Adipocyte (in vitro differentiated cells): ENCODE measurements around the gene TUBG1.

Source experiments
- DNase-seq: peaks from one replicate; pipeline ENCODE4 v3.0.0-alpha.2; 2015; ENCODE audit warnings: low read depth
- H3K27me3 ChIP-seq: replicated peaks from 2 replicates; pipeline ENCODE4 v1.7.0; 2013; ENCODE audit warnings: mild to moderate bottlenecking, low read length, moderate library complexity; ENCODE audit not compliant: control insufficient read depth, insufficient read depth
- H3K36me3 ChIP-seq: 2 replicates; pipeline ENCODE4 v1.7.0; 2013; ENCODE audit warnings: low read length, mild to moderate bottlenecking, moderate library complexity; ENCODE audit not compliant: control insufficient read depth, insufficient read depth, severe bottlenecking
- H3K4me1 ChIP-seq: 2 replicates; pipeline ENCODE4 v1.7.0; 2013; ENCODE audit warnings: mild to moderate bottlenecking, low read length, moderate library complexity; ENCODE audit not compliant: control insufficient read depth, insufficient read depth
- H3K4me3 ChIP-seq: 2 replicates; pipeline ENCODE4 v1.7.0; 2013; ENCODE audit warnings: mild to moderate bottlenecking, low read length, moderate library complexity
- H3K9ac ChIP-seq: 2 replicates; pipeline ENCODE4 v1.7.0; 2013; ENCODE audit warnings: mild to moderate bottlenecking, low read length, moderate library complexity
- H3K9me3 ChIP-seq: 2 replicates; pipeline ENCODE4 v1.7.0; 2013; ENCODE audit warnings: mild to moderate bottlenecking, low read length, moderate library complexity; ENCODE audit not compliant: control insufficient read depth

Gene TUBG1

DNA sequence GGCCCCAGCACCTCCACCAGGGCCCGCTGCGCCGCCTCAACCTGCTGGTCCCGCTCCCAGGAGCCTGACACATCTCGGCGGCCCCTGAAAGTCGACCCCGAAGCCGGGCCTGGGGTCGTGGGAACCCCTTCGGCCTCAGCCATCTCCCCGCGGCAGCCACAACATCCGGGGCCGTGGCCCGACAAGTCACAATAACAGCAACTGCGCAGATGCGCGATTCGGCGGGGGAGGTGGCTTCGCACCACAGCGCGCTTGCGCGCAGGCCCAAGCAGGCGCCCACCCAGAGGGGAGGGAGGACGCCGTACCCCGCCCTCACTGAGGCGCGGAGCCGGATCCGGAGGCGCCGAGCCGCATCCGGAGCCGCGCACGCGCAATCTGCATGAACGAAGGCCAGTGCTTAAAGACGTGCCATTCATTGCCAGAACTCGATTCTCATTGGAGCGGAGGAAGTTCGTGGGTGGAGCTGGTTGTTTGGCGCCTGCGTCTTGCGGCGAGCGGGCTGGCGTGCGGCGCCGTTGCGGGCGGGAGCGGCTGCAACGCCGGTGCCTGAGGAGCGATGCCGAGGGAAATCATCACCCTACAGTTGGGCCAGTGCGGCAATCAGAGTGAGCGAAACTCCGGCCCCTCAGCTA is at the start of gene TUBG1, which contains the start of gene RETREG3:
Gene TUBG1 (plus strand): TSS at position 502 of the 632 bp plus-strand sequence. CDS start 55 bp downstream, at position 557.
Gene RETREG3 (minus strand): TSS at position 193 of the 632 bp plus-strand sequence. CDS start 50 bp downstream, at position 143.
- no peaks in the 10 kb centered on the region for H3K9me3 ChIP-seq
- peaks cover 12% of the 10 kb centered on the region for H3K4me1 ChIP-seq
- H3K9ac ChIP-seq, result peak within 1 kb of the TSS; percentile 98
- no peaks in the 10 kb centered on the region for H3K27me3 ChIP-seq
- peaks cover 26% of the 10 kb centered on the region for H3K36me3 ChIP-seq
- peak within 1 kb of the TSS; percentile 95 for H3K4me3 ChIP-seq
- peak; percentile 100 for DNase-seq

DNA sequence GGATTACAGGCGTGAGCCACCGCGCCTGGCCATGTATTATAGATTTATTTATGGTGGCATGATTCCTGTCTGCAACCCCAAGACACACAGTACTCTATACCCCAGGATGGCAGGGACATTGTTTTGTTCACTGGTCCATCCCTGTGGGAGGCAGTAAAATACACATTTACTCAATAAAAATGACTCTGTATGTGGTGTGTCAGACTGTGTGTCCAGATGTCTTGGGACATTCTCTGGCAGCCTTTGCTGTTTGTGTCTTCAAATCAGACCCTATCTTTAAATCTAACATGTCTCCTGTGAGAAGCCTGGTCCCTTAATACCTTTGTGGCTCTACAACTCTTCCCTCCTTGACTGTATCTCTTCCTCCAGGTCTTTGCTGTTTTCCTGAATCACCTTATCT is 49.2 kb upstream of the TUBG1 start:
- Histone ChIP-seq H3K27me3 (no peaks in the 10 kb centered on the region), H3K36me3 (peaks cover 12% of the 10 kb centered on the region), H3K4me1 (peaks cover 29% of the 10 kb centered on the region), H3K4me3 (no peak overlapping the region), H3K9me3 (no peaks in the 10 kb centered on the region), H3K9ac (peak overlapping the region; percentile 27)
- DNase-seq, result no peak

DNA sequence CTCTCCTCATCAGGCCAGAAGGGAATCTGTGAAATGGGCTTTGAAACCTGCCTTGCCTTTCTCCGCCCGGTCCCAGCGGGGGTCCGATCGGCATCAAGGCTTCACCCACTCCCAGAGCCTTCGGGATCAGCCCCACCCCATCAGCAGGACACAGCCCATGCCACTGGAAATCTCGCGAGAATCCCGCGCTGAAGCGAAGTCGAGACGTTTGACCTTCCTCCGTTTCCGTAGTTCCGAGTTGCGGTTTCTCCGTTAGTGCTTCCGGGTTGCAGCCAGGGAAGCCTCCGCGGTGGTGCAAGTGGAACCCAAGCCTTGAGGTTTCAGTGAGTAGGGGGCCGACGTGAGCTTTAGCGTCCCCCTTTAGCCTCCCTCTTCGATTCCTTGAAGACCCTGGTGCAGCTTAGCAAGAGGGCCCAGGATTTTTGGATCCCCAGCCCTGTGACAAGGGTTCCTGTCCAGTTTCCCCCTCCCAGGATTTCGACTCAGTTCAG is 47.5 kb upstream of the TUBG1 start, which contains the start of gene COASY:
Gene COASY (plus strand): TSS at position 252 of the 491 bp plus-strand sequence. CDS start 475 bp downstream, outside the sequence.
- H3K36me3 ChIP-seq, result peaks cover 24% of the 10 kb centered on the region
- H3K27me3 ChIP-seq, result no peaks in the 10 kb centered on the region
- peak; percentile 99 for DNase-seq
- peaks cover 37% of the 10 kb centered on the region for H3K4me1 ChIP-seq
- peak within 1 kb of the TSS; percentile 90 for H3K4me3 ChIP-seq
- no peaks in the 10 kb centered on the region for H3K9me3 ChIP-seq
- peak within 1 kb of the TSS; percentile 95 for H3K9ac ChIP-seq

DNA sequence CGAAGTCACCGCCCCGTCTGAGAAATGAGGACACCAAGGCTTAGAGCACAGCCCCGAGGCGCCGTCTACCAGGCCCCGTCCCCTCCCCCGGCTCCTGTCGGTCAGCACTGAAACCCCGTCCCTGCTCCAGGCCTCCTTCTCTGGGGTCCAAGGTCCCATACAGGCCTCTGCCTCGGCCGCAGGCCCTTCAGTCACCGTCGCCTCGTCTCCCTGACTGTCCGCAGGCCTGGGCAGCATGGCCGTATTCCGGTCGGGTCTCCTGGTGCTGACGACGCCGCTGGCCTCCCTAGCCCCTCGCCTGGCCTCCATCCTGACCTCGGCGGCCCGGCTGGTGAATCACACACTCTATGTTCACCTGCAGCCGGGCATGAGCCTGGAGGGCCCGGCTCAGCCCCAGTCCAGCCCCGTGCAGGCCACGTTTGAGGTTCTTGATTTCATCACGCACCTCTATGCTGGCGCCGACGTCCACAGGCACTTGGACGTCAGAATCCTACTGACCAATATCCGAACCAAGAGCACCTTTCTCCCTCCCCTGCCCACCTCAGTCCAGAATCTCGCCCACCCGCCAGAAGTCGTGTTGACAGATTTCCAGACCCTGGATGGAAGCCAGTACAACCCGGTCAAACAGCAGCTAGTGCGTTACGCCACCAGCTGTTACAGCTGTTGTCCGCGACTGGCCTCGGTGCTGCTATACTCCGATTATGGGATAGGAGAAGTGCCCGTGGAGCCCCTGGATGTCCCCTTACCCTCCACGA is 46.9 kb upstream of the TUBG1 start:
- Histone ChIP-seq H3K36me3 (peaks cover 24% of the 10 kb centered on the region), H3K4me1 (peaks cover 37% of the 10 kb centered on the region), H3K27me3 (no peaks in the 10 kb centered on the region), H3K9me3 (no peaks in the 10 kb centered on the region), H3K9ac (peak overlapping the region; percentile 95), H3K4me3 (peak overlapping the region; percentile 90)
- peak; percentile 56 for DNase-seq

DNA sequence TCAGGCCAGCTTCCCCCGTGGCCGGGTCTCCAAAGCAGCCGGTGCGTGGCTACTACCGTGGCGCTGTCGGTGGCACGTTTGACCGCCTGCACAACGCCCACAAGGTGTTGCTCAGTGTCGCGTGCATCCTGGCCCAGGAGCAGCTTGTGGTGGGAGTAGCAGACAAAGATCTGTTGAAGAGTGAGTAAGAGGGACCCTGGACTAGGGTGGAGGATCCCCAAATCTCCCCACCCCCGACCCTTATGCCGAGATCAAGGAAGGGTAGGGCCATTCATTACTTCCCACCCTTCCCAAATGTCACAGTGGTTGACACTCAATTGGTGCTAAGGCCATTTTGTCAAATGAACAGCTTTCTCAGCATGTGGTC is 46.4 kb upstream of the TUBG1 start:
- Histone ChIP-seq H3K4me1 (peaks cover 37% of the 10 kb centered on the region), H3K9me3 (no peaks in the 10 kb centered on the region), H3K36me3 (peaks cover 24% of the 10 kb centered on the region), H3K9ac (peak overlapping the region; percentile 95), H3K27me3 (no peaks in the 10 kb centered on the region), H3K4me3 (peak overlapping the region; percentile 90)
- no peak for DNase-seq

DNA sequence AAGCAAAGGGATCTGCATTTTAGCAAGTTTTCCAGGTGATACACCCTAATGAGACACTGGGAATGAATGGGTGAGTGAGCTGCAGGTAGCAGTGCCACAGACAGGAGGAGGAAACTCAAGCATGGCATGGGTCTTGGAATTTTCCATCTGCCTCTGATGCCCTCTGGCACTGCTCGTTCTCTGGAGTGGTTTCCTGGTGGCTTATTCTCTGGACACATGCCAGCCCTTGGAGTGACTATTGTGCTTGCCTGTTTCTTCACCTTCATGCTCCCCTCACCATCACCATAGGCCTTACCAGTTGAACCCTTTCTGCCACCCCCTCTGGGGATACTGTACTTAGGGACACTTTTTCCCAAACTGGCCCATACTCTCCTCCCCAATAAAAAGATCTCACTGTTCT is 45.9 kb upstream of the TUBG1 start:
- peak overlapping the region; percentile 95 for H3K9ac ChIP-seq
- peaks cover 40% of the 10 kb centered on the region for H3K4me1 ChIP-seq
- H3K9me3 ChIP-seq, result no peaks in the 10 kb centered on the region
- peaks cover 27% of the 10 kb centered on the region for H3K36me3 ChIP-seq
- no peaks in the 10 kb centered on the region for H3K27me3 ChIP-seq
- H3K4me3 ChIP-seq, result peak overlapping the region; percentile 90
- DNase-seq, result no peak

DNA sequence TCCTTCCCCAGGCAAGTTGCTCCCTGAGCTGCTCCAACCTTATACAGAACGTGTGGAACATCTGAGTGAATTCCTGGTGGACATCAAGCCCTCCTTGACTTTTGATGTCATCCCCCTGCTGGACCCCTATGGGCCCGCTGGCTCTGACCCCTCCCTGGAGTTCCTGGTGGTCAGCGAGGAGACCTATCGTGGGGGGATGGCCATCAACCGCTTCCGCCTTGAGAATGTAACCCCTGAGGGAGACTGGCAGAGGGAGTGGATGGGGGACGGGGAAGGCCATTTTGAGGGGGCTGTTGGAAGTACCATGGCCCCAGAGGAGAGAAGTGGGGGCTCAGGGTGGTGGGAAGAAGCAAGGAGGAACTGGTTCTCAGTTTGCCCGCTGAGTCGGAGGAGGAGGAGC is 45.5 kb upstream of the TUBG1 start:
- peak overlapping the region; percentile 90 for H3K4me3 ChIP-seq
- H3K9ac ChIP-seq, result peak overlapping the region; percentile 95
- H3K4me1 ChIP-seq, result peaks cover 44% of the 10 kb centered on the region

DNA sequence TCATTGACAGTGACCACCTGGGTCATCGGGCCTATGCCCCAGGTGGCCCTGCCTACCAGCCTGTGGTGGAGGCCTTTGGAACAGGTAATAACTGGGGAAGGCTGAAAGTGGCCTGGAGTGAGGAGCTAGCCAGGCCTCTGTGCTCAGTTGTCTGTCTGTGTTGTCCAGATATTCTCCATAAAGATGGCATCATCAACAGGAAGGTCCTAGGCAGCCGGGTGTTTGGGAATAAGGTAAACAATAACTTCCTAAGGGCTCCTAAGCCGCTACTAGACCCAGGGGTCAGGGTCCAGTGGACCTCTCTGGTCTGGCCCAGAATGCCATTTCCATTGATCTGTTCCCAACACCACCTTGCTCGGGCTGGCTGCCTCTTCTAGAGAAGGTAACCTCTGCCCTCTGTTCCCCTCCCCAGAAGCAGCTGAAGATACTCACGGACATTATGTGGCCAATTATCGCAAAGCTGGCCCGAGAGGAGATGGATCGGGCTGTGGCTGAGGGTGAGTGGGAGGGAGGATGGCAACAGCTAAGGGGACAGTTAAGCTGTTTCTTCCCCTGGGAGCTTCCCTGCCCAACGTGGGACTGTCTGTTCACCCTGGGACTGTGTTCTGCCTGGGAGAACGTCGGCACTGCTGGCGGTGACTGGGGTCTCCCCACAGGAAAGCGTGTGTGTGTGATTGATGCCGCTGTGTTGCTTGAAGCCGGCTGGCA is 44.5 kb upstream of the TUBG1 start:
- Histone ChIP-seq H3K9ac (peak overlapping the region; percentile 95), H3K27me3 (no peaks in the 10 kb centered on the region), H3K9me3 (no peaks in the 10 kb centered on the region), H3K36me3 (peaks cover 41% of the 10 kb centered on the region), H3K4me1 (peaks cover 52% of the 10 kb centered on the region), H3K4me3 (no peak overlapping the region)
- no peak for DNase-seq

More for the DNA sequence above, 45.5 kb upstream of the TUBG1 start:
- Histone ChIP-seq H3K36me3 (peaks cover 31% of the 10 kb centered on the region), H3K9me3 (no peaks in the 10 kb centered on the region), H3K27me3 (no peaks in the 10 kb centered on the region)
- DNase-seq, result no peak

DNA sequence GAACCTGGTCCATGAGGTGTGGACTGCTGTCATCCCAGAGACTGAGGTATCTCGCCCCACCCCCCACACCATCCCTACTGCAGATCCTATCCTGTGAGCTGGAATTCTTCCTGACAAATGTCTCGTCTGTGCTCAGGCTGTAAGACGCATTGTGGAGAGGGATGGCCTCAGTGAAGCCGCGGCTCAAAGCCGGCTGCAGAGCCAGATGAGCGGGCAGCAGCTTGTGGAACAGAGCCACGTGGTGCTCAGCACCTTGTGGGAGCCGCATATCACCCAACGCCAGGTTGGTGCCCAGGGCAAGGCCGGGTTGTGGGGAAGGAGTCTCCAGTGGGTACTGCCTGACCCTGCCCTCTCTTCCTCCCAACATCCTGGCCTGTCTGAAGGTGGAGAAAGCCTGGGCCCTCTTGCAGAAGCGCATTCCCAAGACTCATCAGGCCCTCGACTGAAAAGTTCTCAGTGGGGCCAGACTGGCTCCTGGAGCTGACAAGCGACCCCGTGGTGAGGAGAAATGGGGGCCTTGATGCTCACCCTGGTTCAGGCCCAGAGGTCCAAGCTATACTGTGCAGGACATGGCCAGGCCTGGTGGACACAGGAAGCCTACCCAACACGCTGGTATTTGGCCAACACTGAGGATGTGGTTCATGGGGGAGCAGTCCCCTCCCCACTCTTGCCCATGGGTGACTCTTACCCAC is 43.8 kb upstream of the TUBG1 start:
- H3K36me3 ChIP-seq, result peaks cover 46% of the 10 kb centered on the region
- H3K9me3 ChIP-seq, result no peaks in the 10 kb centered on the region
- peak overlapping the region; percentile 97 for H3K9ac ChIP-seq
- H3K4me1 ChIP-seq, result peaks cover 46% of the 10 kb centered on the region
- H3K4me3 ChIP-seq, result no peak overlapping the region
- no peaks in the 10 kb centered on the region for H3K27me3 ChIP-seq
- no peak for DNase-seq

DNA sequence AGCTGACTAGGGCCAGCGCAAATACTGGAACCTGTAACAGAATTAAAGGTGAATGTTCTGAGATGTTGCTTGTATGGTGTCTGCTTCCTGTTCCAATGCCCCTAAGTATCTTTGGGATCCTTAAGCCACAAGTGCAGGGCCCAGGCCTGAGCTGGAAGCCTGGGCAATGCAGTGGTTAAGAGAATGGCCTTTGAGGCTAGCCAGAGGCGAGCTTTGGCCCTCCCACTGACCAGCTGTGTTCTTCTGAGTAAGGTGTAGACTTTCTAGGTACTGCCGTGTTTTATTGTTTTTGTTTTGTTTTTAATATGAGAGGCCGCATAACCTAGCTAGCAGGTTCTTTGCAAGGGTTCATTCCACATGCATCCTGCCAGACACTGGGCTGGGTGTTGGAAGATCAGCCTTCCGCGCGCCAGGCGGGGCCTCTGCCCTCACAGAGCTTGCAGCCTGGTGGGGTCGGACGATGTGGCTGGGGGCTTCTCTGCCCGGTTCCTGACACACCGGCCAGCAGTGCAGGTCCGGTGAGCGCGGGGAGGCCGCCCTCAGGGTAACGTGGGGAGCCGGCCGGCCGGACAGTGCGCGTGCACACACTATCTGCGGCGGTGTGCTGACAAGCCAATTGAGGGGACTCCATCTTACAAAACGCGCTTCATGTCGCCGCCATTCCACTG is 43.1 kb upstream of the TUBG1 start:
- peaks cover 53% of the 10 kb centered on the region for H3K36me3 ChIP-seq
- H3K9me3 ChIP-seq, result no peaks in the 10 kb centered on the region
- H3K27me3 ChIP-seq, result no peaks in the 10 kb centered on the region
- peaks cover 49% of the 10 kb centered on the region for H3K4me1 ChIP-seq
- peak overlapping the region; percentile 92 for H3K4me3 ChIP-seq
- H3K9ac ChIP-seq, result peak overlapping the region; percentile 97
- DNase-seq, result no peak
